Measurements from ENCODE around the gene TBC1D10A.

GRCh38 chr22:30373331-30374325 lies 46.9 kb upstream of the TBC1D10A start:
- no peak for TF ChIP-seq CTCF (IDR thresholded peaks at IDR 0.05)
- no peak for TF ChIP-seq EP300 (IDR thresholded peaks at IDR 0.05)
- TF ChIP-seq POLR2AphosphoS5 (IDR thresholded peaks at IDR 0.05): no peak
